ENCODE results near the gene AOPEP.

DNA sequence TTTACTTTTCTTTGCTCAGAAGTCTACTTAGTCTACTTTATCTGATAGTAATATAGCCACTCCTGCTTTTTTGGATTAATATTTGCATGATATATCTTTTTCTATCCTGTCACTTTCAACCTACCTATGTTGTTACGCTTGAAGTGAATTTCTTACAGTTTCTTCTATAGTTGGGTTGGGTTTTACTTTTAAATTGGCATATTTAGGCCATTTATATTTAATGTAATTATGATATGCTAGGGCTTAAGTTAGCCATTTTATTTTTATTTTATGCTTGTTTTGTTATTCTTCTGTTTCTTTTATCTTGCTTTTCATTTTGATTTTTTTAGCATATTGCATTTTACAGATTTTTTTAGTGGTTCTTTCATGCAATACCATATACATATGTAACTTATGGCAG lies 164.7 kb downstream of the AOPEP start:
- no peak for TF ChIP-seq CTCF (IDR thresholded peaks at IDR 0.05)
- no peak for TF ChIP-seq EP300 (IDR thresholded peaks at IDR 0.05)
- no peak for TF ChIP-seq E2F6 (IDR thresholded peaks at IDR 0.05; ENCODE audit: borderline replicate concordance, low read depth)
- TF ChIP-seq CHD4 (IDR thresholded peaks at IDR 0.05; ENCODE audit: borderline replicate concordance): no peak
- no peak for TF ChIP-seq RAD21 (conservative IDR thresholded peaks at IDR 0.05 in 1 of 2, IDR thresholded peaks at IDR 0.05 in 1 of 2)
- no peak for TF ChIP-seq RCOR1 (IDR thresholded peaks at IDR 0.05; ENCODE audit: low read depth, low read length)
